SK-N-SH treated with all-trans-retinoic acid at 6 μM for 48 hours (cell line): Measurements from ENCODE around the gene STAMBPL1.
A peak's percentile ranks its signal among the peaks of the same experiment; 100 is the strongest.

Source experiments
- ATAC-seq: fragments of 200-7000 bp; cut with Tn5 transposase; 3 replicates; pipeline ENCODE4 v1.9.1; 2020; ENCODE audit warnings: mild to moderate bottlenecking, moderate library complexity
- ARNTL ChIP-seq: fragments of 450-650 bp; formaldehyde crosslinking; IDR thresholded peaks from 2 replicates; pipeline ENCODE4 v1.5.0; 2020; ENCODE audit warnings: low read depth, mild to moderate bottlenecking, moderate library complexity, borderline replicate concordance
- CSDC2 ChIP-seq: fragments of 250-450 bp; sonication (Bioruptor Pico); IDR thresholded peaks from 2 replicates; pipeline ENCODE4 v1.5.0; 2020; ENCODE audit warnings: mild to moderate bottlenecking, moderate library complexity
- ESRRG ChIP-seq: fragments of 250-450 bp; sonication (Bioruptor Pico); IDR thresholded peaks from 2 replicates; pipeline ENCODE4 v1.6.1; 2021; ENCODE audit warnings: mild to moderate bottlenecking
- GLIS3 ChIP-seq: fragments of 250-450 bp; sonication (Bioruptor Pico); IDR thresholded peaks from 2 replicates; pipeline ENCODE4 v1.5.0; 2020; ENCODE audit warnings: mild to moderate bottlenecking, moderate library complexity
- OSR1 ChIP-seq: fragments of 250-450 bp; sonication (Bioruptor Pico); IDR thresholded peaks from 2 replicates; pipeline ENCODE4 v1.8.0; 2022; ENCODE audit warnings: moderate library complexity, mild to moderate bottlenecking, inconsistent platforms
- PPARA ChIP-seq: fragments of 250-450 bp; sonication (Bioruptor Pico); IDR thresholded peaks from 2 replicates; pipeline ENCODE4 v1.5.0; 2020; ENCODE audit warnings: mild to moderate bottlenecking, borderline replicate concordance
- RARB ChIP-seq: fragments of 250-450 bp; sonication (Bioruptor Pico); IDR thresholded peaks from 2 replicates; pipeline ENCODE4 v1.8.0; 2021; ENCODE audit warnings: mild to moderate bottlenecking, moderate library complexity
- SNAI2 ChIP-seq: fragments of 250-450 bp; sonication (Bioruptor Pico); IDR thresholded peaks from 2 replicates; pipeline ENCODE4 v1.5.0; 2020; ENCODE audit warnings: mild to moderate bottlenecking, moderate library complexity
- TCF4 ChIP-seq: fragments of 250-450 bp; sonication (Bioruptor Pico); IDR thresholded peaks from 2 replicates; pipeline ENCODE4 v1.8.0; 2021; ENCODE audit warnings: mild to moderate bottlenecking, moderate library complexity, borderline replicate concordance
- TOX ChIP-seq: fragments of 250-450 bp; sonication (Bioruptor Pico); IDR thresholded peaks from 2 replicates; pipeline ENCODE4 v1.8.0; 2021; ENCODE audit warnings: mild to moderate bottlenecking, moderate library complexity, borderline replicate concordance
- ZC3H10 ChIP-seq: fragments of 250-450 bp; sonication (Bioruptor Pico); IDR thresholded peaks from 2 replicates; pipeline ENCODE4 v1.5.1; 2021; ENCODE audit warnings: mild to moderate bottlenecking, moderate library complexity
- ZFP30 ChIP-seq: fragments of 450-650 bp; formaldehyde crosslinking; IDR thresholded peaks from 2 replicates; pipeline ENCODE4 v1.5.0; 2022; ENCODE audit warnings: mild to moderate bottlenecking, moderate library complexity
- ZNF565 ChIP-seq: fragments of 450-650 bp; formaldehyde crosslinking; conservative IDR thresholded peaks from 2 replicates; pipeline ENCODE4 v1.5.0; 2020; ENCODE audit warnings: low read depth, mild to moderate bottlenecking, moderate library complexity
- ZNF70 ChIP-seq: fragments of 450-650 bp; formaldehyde crosslinking; IDR thresholded peaks from 2 replicates; pipeline ENCODE4 v1.5.0; 2020; ENCODE audit warnings: mild to moderate bottlenecking, moderate library complexity
- ZNF8 ChIP-seq: fragments of 450-650 bp; formaldehyde crosslinking; IDR thresholded peaks from 2 replicates; pipeline ENCODE4 v1.5.0; 2020; ENCODE audit warnings: mild to moderate bottlenecking, moderate library complexity
- TF ChIP-seq, protein P1 (sequence below): fragments of 250-450 bp; sonication (Bioruptor Pico); IDR thresholded peaks from 2 replicates; pipeline ENCODE4 v1.5.1; 2021; ENCODE audit warnings: mild to moderate bottlenecking, moderate library complexity
- TF ChIP-seq, protein P2 (sequence below): fragments of 250-450 bp; sonication (Bioruptor Pico); IDR thresholded peaks from 2 replicates; pipeline ENCODE4 v1.5.1; 2020; ENCODE audit warnings: low read depth, mild to moderate bottlenecking, moderate library complexity
- TF ChIP-seq, protein P3 (sequence below): fragments of 250-450 bp; sonication (Bioruptor Pico); IDR thresholded peaks from 2 replicates; pipeline ENCODE4 v1.5.0; 2020; ENCODE audit warnings: mild to moderate bottlenecking, moderate library complexity

The STAMBPL1 gene

DNA sequence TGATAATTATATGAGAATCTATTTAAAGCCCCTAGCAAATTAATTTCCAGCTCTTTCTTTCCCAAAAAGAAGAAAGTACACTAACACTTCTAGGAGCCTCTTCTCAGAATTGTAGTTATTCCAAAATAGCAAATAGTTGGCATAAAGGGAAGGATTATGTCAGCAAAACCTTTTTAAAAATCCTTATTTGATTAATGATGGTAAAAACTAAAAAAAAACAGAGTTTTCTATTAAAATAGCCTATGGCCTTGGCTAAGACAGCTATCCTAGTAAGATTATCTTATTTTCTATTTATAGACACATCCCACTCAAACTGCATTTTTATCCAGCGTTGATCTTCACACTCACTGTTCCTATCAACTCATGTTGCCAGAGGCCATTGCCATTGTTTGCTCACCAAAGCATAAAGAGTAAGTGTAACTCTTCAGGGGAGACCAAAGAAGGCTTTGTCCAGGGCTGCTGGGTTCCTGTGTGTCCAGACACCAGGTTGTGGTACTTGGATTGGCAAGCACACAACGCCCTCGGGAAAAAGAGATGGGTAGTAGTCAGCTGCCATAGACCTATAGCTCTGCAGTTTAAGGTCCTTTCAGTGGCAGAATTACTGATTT is 41.0 kb downstream of the STAMBPL1 start:
- TF ChIP-seq ZNF70 (CRISPR knock-in tag) = no peak
- TF ChIP-seq, protein P1, sequence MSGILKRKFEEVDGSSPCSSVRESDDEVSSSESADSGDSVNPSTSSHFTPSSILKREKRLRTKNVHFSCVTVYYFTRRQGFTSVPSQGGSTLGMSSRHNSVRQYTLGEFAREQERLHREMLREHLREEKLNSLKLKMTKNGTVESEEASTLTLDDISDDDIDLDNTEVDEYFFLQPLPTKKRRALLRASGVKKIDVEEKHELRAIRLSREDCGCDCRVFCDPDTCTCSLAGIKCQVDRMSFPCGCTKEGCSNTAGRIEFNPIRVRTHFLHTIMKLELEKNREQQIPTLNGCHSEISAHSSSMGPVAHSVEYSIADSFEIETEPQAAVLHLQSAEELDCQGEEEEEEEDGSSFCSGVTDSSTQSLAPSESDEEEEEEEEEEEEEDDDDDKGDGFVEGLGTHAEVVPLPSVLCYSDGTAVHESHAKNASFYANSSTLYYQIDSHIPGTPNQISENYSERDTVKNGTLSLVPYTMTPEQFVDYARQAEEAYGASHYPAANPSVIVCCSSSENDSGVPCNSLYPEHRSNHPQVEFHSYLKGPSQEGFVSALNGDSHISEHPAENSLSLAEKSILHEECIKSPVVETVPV (CRISPR knock-in tag) = no peak
- no peak for TF ChIP-seq RARB (CRISPR knock-in tag)
- TF ChIP-seq ZFP30 (CRISPR knock-in tag) = no peak
- no peak for TF ChIP-seq GLIS3 (CRISPR knock-in tag)
- no peak for TF ChIP-seq ARNTL
- peak; percentile 11; the same call in 2 of the 3 replicates for ATAC-seq

- no peak for TF ChIP-seq OSR1 (CRISPR knock-in tag)
- no peak for TF ChIP-seq SNAI2 (CRISPR knock-in tag)
- ATAC-seq = no peak
Measured at GRCh38 chr10:88922041-88922440, 42.0 kb downstream of the STAMBPL1 start.

- TF ChIP-seq ZNF565 = no peak
- TF ChIP-seq ZNF8 (CRISPR knock-in tag) = no peak
- TF ChIP-seq, protein P2, sequence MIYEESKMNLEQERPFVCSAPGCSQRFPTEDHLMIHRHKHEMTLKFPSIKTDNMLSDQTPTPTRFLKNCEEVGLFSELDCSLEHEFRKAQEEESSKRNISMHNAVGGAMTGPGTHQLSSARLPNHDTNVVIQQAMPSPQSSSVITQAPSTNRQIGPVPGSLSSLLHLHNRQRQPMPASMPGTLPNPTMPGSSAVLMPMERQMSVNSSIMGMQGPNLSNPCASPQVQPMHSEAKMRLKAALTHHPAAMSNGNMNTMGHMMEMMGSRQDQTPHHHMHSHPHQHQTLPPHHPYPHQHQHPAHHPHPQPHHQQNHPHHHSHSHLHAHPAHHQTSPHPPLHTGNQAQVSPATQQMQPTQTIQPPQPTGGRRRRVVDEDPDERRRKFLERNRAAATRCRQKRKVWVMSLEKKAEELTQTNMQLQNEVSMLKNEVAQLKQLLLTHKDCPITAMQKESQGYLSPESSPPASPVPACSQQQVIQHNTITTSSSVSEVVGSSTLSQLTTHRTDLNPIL (CRISPR knock-in tag) = no peak
- TF ChIP-seq TCF4 (CRISPR knock-in tag) = no peak
- no peak for TF ChIP-seq ZC3H10 (CRISPR knock-in tag)
- TF ChIP-seq ZNF70 (CRISPR knock-in tag) = no peak
- TF ChIP-seq ZFP30 (CRISPR knock-in tag) = no peak
- TF ChIP-seq CSDC2 (CRISPR knock-in tag) = no peak
- TF ChIP-seq TOX (CRISPR knock-in tag) = no peak
- TF ChIP-seq ARNTL = no peak
- no peak for TF ChIP-seq OSR1 (CRISPR knock-in tag)
- ATAC-seq = peak; percentile 25
Measured at GRCh38 chr10:88923520-88923919, 43.5 kb downstream of the STAMBPL1 start.

DNA sequence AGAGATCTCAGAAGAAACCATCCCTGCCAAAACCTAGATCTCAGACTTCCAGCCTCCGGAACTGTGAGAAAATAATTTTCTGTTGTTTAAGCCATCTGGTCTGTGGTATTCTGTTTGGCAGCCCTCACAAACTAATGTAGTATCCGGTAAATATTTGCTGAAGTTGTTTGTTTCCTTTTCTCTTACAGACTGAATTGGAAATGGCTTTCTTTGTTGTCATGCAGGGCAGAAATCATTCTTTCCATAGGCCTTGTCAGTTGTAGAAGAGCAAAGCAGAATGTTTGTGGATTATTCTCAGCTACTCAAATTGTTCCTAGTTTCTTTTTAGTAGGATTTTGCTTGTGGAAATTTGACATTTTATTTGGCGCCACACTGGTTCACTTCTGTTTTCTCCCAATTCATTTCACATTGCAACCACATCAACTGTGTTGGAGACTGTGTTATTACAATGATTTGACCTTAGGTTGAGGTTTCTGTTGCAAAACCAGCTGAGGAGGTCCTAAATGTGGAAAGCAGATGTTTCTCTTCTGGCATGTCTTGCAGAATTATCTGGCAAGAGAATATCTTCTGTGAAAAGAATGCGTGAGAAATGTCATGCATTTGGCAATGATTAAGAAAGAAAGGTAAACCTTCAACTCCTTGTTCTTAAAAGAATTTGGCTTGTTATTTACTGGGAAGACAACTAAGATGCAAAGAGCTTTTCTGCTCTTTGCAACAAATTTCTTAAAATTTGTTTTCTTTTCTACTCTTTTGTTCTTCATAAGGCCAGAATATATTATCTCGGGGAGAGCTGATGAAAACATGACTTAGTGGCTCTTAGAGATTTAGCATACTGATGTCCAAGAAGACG is 46.7 kb downstream of the STAMBPL1 start:
- TF ChIP-seq ZNF565 (no peak), ZNF8 (CRISPR knock-in tag) (no peak), PPARA (CRISPR knock-in tag) (no peak), RARB (CRISPR knock-in tag) (no peak), ZC3H10 (CRISPR knock-in tag) (no peak), TOX (CRISPR knock-in tag) (no peak), SNAI2 (CRISPR knock-in tag) (no peak), GLIS3 (CRISPR knock-in tag) (no peak), ESRRG (CRISPR knock-in tag) (no peak), ZFP30 (CRISPR knock-in tag) (no peak)
- TF ChIP-seq, protein P1 (CRISPR knock-in tag) = no peak
- TF ChIP-seq, protein P3, sequence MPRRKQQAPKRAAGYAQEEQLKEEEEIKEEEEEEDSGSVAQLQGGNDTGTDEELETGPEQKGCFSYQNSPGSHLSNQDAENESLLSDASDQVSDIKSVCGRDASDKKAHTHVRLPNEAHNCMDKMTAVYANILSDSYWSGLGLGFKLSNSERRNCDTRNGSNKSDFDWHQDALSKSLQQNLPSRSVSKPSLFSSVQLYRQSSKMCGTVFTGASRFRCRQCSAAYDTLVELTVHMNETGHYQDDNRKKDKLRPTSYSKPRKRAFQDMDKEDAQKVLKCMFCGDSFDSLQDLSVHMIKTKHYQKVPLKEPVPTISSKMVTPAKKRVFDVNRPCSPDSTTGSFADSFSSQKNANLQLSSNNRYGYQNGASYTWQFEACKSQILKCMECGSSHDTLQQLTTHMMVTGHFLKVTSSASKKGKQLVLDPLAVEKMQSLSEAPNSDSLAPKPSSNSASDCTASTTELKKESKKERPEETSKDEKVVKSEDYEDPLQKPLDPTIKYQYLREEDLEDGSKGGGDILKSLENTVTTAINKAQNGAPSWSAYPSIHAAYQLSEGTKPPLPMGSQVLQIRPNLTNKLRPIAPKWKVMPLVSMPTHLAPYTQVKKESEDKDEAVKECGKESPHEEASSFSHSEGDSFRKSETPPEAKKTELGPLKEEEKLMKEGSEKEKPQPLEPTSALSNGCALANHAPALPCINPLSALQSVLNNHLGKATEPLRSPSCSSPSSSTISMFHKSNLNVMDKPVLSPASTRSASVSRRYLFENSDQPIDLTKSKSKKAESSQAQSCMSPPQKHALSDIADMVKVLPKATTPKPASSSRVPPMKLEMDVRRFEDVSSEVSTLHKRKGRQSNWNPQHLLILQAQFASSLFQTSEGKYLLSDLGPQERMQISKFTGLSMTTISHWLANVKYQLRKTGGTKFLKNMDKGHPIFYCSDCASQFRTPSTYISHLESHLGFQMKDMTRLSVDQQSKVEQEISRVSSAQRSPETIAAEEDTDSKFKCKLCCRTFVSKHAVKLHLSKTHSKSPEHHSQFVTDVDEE = no peak
- TF ChIP-seq, protein P2 (CRISPR knock-in tag) = no peak
- ATAC-seq = peak; percentile 47
